HEK293T (cell line): Measurements from ENCODE around the gene RPL10.

Source experiments
- CTCF ChIA-PET: fragments of 350-600 bp; formaldehyde crosslinking; extraction: SDS; loops from one replicate; lab custom pipeline; 2021; ENCODE audit warnings: antibody characterized with exemption, inconsistent platforms; lab: Yijun Ruan, JAX
- POLR2A ChIA-PET: fragments of 350-600 bp; formaldehyde crosslinking; extraction: SDS; loops from one replicate; lab custom pipeline; 2020; ENCODE audit warnings: antibody characterized with exemption, inconsistent platforms; lab: Yijun Ruan, JAX
- DNase-seq: peaks from one replicate; pipeline ENCODE4 v3.0.0; 2012; ENCODE audit warnings: mixed read lengths; ENCODE audit errors: extremely low spot score
- ARNT ChIP-seq: fragments of 450-650 bp; IDR thresholded peaks from 2 replicates; pipeline ENCODE4 v1.6.1; 2017; ENCODE audit warnings: mild to moderate bottlenecking
- BHLHE40 ChIP-seq: fragments of 450-650 bp; IDR thresholded peaks from 2 replicates; pipeline ENCODE4 v1.6.1; 2016; ENCODE audit warnings: mild to moderate bottlenecking, moderate library complexity, borderline replicate concordance
- CTBP1 ChIP-seq: fragments of 450-650 bp; IDR thresholded peaks from 2 replicates; pipeline ENCODE4 v1.6.1; 2016; ENCODE audit warnings: borderline replicate concordance
- ELF4 ChIP-seq: fragments of 450-650 bp; IDR thresholded peaks from 2 replicates; pipeline ENCODE4 v1.6.1; 2017; ENCODE audit warnings: antibody characterized with exemption
- FOXA1 ChIP-seq: fragments of 450-650 bp; IDR thresholded peaks from 2 replicates; pipeline ENCODE4 v1.6.1; 2016; ENCODE audit warnings: mild to moderate bottlenecking
- FOXK2 ChIP-seq: fragments of 450-650 bp; IDR thresholded peaks from 2 replicates; pipeline ENCODE4 v1.6.1; 2016; ENCODE audit warnings: mild to moderate bottlenecking
- FOXM1 ChIP-seq: fragments of 450-650 bp; IDR thresholded peaks from 2 replicates; pipeline ENCODE4 v1.6.1; 2017; ENCODE audit warnings: mild to moderate bottlenecking, borderline replicate concordance
- HDGF ChIP-seq: fragments of 450-650 bp; IDR thresholded peaks from 2 replicates; pipeline ENCODE4 v1.6.1; 2017; ENCODE audit warnings: antibody characterized with exemption, borderline replicate concordance
- L3MBTL2 ChIP-seq: fragments of 450-650 bp; conservative IDR thresholded peaks from 2 replicates; pipeline ENCODE4 v1.6.1; 2016; ENCODE audit warnings: mild to moderate bottlenecking
- LEF1 ChIP-seq: fragments of 450-650 bp; IDR thresholded peaks from 2 replicates; pipeline ENCODE4 v1.6.1; 2017; ENCODE audit warnings: mild to moderate bottlenecking, borderline replicate concordance
- NFRKB ChIP-seq: fragments of 450-650 bp; IDR thresholded peaks from 2 replicates; pipeline ENCODE4 v1.6.1; 2016; ENCODE audit warnings: mild to moderate bottlenecking, moderate library complexity
- PKNOX1 ChIP-seq: fragments of 450-650 bp; IDR thresholded peaks from 2 replicates; pipeline ENCODE4 v1.6.1; 2016
- SP1 ChIP-seq: fragments of 450-650 bp; IDR thresholded peaks from 2 replicates; pipeline ENCODE4 v1.6.1; 2017
- SUZ12 ChIP-seq: fragments of 450-650 bp; IDR thresholded peaks from 2 replicates; pipeline ENCODE4 v1.6.1; 2016; ENCODE audit warnings: mild to moderate bottlenecking
- TARDBP ChIP-seq: fragments of 450-650 bp; IDR thresholded peaks from 2 replicates; pipeline ENCODE4 v1.6.1; 2016
- ZNF384 ChIP-seq: fragments of 450-650 bp; IDR thresholded peaks from 2 replicates; pipeline ENCODE4 v1.6.1; 2016

Gene RPL10

GRCh38 chrX:154437971-154438893, 40.1 kb downstream of the RPL10 start:
- CTCF ChIA-PET = no interaction called here
- POLR2A ChIA-PET = interaction anchor here (0.8 to 1.5 kb wide), 4 partner anchors 10 to 52 kb away, joined by 3 to 5 read pairs (median 4); partner anchors contain the start of genes ATP6AP1 and SLC10A3
- DNase-seq = no peak
- TF ChIP-seq ELF4 (no peak), TARDBP (no peak), L3MBTL2 (no peak), CTBP1 (no peak), FOXK2 (no peak), FOXA1 (no peak)

DNA sequence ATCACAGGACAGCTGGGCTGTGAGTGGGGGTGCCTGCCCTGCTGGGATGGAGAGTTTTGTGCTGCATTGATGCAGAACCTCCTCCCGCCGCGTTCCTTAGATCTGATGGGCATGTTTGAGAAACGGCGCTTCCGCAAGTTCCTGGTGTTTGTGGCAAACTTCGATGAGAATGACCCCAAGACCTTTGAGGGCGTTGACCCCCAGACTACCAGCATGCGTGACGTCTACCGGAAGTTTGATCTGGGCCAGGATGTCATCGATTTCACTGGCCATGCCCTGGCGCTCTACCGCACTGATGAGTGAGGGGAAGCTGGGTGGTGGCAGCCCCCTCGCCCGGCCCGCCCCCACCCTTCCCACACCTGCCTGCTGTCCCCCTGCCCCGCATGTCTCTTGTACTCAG, 41.7 kb downstream of the RPL10 start:
- ChIA-PET POLR2A (interaction anchor here (1.5 kb wide), 1 partner anchor 9 kb away, joined by 3 read pairs; no protein-coding TSS in a partner anchor), CTCF (no interaction called here)
- DNase-seq = no peak
- TF ChIP-seq BHLHE40 (no peak), ARNT (no peak), FOXA1 (no peak), PKNOX1 (no peak), FOXK2 (no peak), TARDBP (no peak), ELF4 (no peak), NFRKB (no peak), FOXM1 (no peak), SP1 (no peak), LEF1 (no peak), L3MBTL2 (no peak), HDGF (no peak), SUZ12 (no peak), CTBP1 (no peak), ZNF384 (no peak)

DNA sequence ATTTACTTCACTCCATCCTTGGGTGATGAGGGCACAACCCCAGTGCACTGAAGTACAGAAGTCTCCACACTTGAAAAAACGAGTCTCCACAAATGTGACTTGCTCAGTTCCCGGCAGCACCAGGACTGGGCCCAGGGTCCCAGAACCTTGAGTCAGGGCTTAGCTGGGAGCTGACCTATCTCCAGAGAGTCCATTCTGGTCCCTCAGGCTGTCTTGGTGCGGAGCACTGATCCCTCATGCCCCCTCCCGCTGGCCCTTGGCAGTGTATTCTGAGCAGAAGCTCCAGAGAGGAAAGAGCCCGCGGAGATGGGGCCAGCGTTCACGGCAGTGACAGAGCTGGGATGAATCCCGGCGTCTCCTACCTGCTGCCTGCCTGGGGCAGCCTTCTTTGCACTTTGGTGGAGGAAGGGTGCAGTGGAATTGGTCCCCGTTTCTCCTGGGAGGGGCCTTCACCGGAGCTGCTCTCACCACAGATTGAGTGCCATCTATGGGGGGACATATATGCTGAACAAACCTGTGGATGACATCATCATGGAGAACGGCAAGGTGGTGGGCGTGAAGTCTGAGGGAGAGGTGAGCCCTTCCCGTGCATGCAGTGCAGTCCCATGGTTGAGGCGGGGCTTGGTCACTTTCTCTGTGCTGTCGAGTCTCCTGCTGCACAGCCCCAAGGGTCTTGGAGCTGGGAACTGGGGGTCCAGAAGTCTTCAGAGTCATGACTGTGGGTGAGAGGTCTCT, 42.6 kb downstream of the RPL10 start:
- ChIA-PET POLR2A (interaction anchor here (1.0 to 1.7 kb wide), 4 partner anchors 13 to 87 kb away, joined by 3 to 6 read pairs (median 4); no protein-coding TSS in a partner anchor), CTCF (no interaction called here)
- TF ChIP-seq SP1 (no peak), L3MBTL2 (no peak), ARNT (no peak), LEF1 (no peak), NFRKB (no peak), TARDBP (no peak), FOXM1 (no peak), FOXK2 (no peak), SUZ12 (no peak)
- no peak for DNase-seq

DNA sequence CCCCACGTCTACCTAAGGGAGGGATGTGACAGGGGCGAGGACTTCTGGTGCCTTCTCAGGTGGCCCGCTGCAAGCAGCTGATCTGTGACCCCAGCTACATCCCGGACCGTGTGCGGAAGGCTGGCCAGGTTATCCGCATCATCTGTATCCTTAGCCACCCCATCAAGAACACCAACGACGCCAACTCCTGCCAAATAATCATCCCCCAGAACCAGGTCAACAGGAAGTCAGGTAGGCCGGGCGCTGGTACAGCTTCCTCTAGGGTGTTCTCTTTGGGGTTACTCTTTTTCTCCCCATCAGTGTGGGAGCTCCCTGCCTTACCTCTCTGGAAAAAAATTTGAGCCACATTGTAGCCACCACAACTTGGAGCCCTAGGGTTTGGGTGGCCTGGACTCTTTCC, 43.4 kb downstream of the RPL10 start:
- POLR2A ChIA-PET = interaction anchor here (0.7 to 1.7 kb wide), 8 partner anchors 11 to 86 kb away, joined by 3 to 6 read pairs (median 4); partner anchors contain the start of gene RPL10
- CTCF ChIA-PET = no interaction called here
- DNase-seq = no peak
- TF ChIP-seq PKNOX1 = no peak
- TF ChIP-seq ZNF384 = no peak
- TF ChIP-seq FOXA1 = no peak
- TF ChIP-seq CTBP1 = no peak
- no peak for TF ChIP-seq FOXM1
- TF ChIP-seq ARNT = no peak
- no peak for TF ChIP-seq SP1
- no peak for TF ChIP-seq NFRKB
- no peak for TF ChIP-seq L3MBTL2
- TF ChIP-seq TARDBP = no peak
- TF ChIP-seq HDGF = no peak

GRCh38 chrX:154441984-154442707, 44.0 kb downstream of the RPL10 start:
- ChIA-PET POLR2A (interaction anchor here (0.7 to 1.7 kb wide), 9 partner anchors 9 to 47 kb away, joined by 3 to 6 read pairs (median 4); partner anchors contain the start of genes RPL10 and UBL4A), CTCF (no interaction called here)
- no peak for TF ChIP-seq LEF1
- TF ChIP-seq NFRKB = no peak
- TF ChIP-seq PKNOX1 = no peak
- TF ChIP-seq SP1 = no peak
- DNase-seq = no peak
